Progenitor cell of endocrine pancreas (in vitro differentiated cells): ENCODE results near the gene TOPORS. TPM values are rescaled to one million over a fixed set of nuclear protein-coding genes. Genes with fewer than 3 reads are reported as not detected.
A peak's percentile ranks its signal among the peaks of the same experiment; 100 is the strongest.
"Not testable (repeated sequence)": the region's sequence is repeated elsewhere in the genome, so short reads cannot be mapped to it uniquely, and the experiment has no call there.

Source experiments
- DNase-seq: peaks from one replicate; pipeline ENCODE4 v3.0.0; 2021; ENCODE audit warnings: low spot score; ENCODE audit not compliant: unreplicated experiment
- H3K27ac Mint-ChIP-seq: 2 replicates; pipeline ENCODE4 v1.8.0; 2021; ENCODE audit warnings: mild to moderate bottlenecking, moderate library complexity, mixed read lengths
- H3K27me3 Mint-ChIP-seq: 2 replicates; pipeline ENCODE4 v1.8.0; 2021; ENCODE audit warnings: mixed read lengths
- H3K36me3 Mint-ChIP-seq: 2 replicates; pipeline ENCODE4 v1.8.0; 2022; ENCODE audit warnings: mixed read lengths; ENCODE audit not compliant: insufficient read depth
- H3K4me1 Mint-ChIP-seq: 2 replicates; pipeline ENCODE4 v1.8.0; 2021; ENCODE audit warnings: low read depth, mixed read lengths
- H3K4me3 Mint-ChIP-seq: 2 replicates; pipeline ENCODE4 v1.8.0; 2021; ENCODE audit warnings: low read depth, mild to moderate bottlenecking, moderate library complexity, mixed read lengths
- H3K9me3 Mint-ChIP-seq: 2 replicates; pipeline ENCODE4 v1.8.0; 2021; ENCODE audit warnings: low read depth, mixed read lengths
- long read RNA-seq: library from polyadenylated mRNA; unstranded; transcript quantifications from one replicate; pipeline ENCODE4 v2.0.0, GENCODE V29; 2020
- total RNA-seq: library from RNA; stranded (reverse); gene quantifications from 2 replicates; pipeline ENCODE4 v1.2.1, GENCODE V29; 2021
- TF ChIP-seq, protein P1 (sequence below): fragments of 200-600 bp; sonication (generic); IDR thresholded peaks from one replicate; pipeline ENCODE4 v1.5.0; 2021; ENCODE audit warnings: antibody characterized with exemption, mild to moderate bottlenecking; ENCODE audit not compliant: unreplicated experiment

TOPORS gene
- 20.7 and 21.6 TPM in 2 replicates for total RNA-seq
- long read RNA-seq, full-length matches to known transcripts = 242 of 370 reads
- long read RNA-seq, partial matches to known transcripts = 117 of 370 reads
- long read RNA-seq, other reads (novel, unspliced or antisense) = 11 of 370 reads

DNA sequence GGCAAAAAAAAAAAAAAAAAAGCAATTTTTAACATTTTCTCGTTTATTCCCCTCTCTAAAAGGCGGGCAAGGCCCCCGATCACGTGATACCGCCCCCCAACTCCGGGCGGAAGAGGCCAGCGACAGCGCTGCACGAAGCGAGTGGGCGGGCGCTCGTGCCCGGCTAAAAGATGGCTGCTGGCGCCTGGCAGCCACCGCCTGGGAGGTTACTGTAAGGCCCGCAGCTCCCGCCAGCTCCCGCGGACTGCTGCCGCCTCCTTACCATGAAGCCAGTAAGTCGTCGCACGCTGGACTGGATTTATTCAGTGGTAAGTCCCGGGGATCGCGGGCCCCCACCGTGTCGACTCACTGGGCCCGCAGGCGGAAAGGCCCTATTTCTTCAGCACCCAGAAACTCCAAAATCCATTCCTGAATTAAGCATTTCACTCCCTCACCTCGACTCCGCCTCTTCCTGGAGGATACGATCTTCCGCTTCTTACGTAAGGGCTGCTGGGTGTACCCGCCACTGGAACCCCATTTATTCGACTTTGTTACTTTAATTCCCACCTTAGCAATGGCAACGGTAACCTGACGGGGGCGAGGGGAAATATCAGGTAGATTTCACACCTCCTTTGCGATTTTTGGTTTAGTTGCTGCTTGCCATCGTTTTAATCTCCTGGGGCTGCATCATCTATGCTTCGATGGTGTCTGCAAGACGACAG lies at the start of gene TOPORS, which contains the start of gene SMIM27:
TOPORS (minus strand) TSS at position 415 of the 701 bp plus-strand sequence; CDS start at position 265, 150 bp downstream.
SMIM27 (plus strand) TSS at position 156 of the 701 bp plus-strand sequence; CDS start at position 264, 108 bp downstream.
- peak; percentile 69 for DNase-seq
- Mint-ChIP-seq H3K9me3 (no peaks in the 10 kb centered on the region), H3K4me3 (peak within 1 kb of the TSS; percentile 94), H3K4me1 (peaks cover 16% of the 10 kb centered on the region), H3K27ac (peak within 1 kb of the TSS; percentile 99), H3K27me3 (no peaks in the 10 kb centered on the region), H3K36me3 (peaks cover 8% of the 10 kb centered on the region)
- TF ChIP-seq, protein P1, sequence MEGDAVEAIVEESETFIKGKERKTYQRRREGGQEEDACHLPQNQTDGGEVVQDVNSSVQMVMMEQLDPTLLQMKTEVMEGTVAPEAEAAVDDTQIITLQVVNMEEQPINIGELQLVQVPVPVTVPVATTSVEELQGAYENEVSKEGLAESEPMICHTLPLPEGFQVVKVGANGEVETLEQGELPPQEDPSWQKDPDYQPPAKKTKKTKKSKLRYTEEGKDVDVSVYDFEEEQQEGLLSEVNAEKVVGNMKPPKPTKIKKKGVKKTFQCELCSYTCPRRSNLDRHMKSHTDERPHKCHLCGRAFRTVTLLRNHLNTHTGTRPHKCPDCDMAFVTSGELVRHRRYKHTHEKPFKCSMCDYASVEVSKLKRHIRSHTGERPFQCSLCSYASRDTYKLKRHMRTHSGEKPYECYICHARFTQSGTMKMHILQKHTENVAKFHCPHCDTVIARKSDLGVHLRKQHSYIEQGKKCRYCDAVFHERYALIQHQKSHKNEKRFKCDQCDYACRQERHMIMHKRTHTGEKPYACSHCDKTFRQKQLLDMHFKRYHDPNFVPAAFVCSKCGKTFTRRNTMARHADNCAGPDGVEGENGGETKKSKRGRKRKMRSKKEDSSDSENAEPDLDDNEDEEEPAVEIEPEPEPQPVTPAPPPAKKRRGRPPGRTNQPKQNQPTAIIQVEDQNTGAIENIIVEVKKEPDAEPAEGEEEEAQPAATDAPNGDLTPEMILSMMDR = peak; percentile 11

- not testable (repeated sequence) for H3K9me3 Mint-ChIP-seq, H3K27ac Mint-ChIP-seq, H3K4me3 Mint-ChIP-seq, H3K4me1 Mint-ChIP-seq, H3K36me3 Mint-ChIP-seq, DNase-seq
- peaks cover 27% of the 10 kb centered on the region for H3K27me3 Mint-ChIP-seq
Observed at GRCh38 chr9:32599021-32599420, 46.6 kb upstream of the TOPORS start.

DNA sequence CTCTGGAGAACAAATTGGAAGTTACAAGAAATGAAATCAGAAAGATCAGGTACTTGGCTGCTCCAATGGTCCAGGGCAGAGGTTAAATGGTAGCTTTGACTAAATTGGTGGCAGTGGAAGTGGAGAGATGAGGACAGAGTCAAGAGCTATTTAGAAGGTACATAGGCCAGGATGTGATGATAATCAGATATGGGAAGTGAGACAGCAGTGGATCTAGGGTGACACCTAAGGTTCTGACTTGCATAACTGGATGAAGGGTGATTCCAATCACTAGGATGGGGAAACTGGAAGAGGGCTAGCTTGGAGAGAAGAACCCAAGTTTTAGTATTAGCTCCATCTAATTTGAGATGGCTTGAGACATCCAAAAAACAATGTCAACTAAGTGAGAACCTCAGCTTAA lies 44.5 kb upstream of the TOPORS start:
- DNase-seq = no peak
- Mint-ChIP-seq H3K36me3 (no peaks in the 10 kb centered on the region), H3K4me1 (no peaks in the 10 kb centered on the region), H3K4me3 (no peak overlapping the region), H3K27ac (no peak overlapping the region), H3K9me3 (no peaks in the 10 kb centered on the region), H3K27me3 (peaks cover 22% of the 10 kb centered on the region)
- TF ChIP-seq, protein P1 = no peak

DNA sequence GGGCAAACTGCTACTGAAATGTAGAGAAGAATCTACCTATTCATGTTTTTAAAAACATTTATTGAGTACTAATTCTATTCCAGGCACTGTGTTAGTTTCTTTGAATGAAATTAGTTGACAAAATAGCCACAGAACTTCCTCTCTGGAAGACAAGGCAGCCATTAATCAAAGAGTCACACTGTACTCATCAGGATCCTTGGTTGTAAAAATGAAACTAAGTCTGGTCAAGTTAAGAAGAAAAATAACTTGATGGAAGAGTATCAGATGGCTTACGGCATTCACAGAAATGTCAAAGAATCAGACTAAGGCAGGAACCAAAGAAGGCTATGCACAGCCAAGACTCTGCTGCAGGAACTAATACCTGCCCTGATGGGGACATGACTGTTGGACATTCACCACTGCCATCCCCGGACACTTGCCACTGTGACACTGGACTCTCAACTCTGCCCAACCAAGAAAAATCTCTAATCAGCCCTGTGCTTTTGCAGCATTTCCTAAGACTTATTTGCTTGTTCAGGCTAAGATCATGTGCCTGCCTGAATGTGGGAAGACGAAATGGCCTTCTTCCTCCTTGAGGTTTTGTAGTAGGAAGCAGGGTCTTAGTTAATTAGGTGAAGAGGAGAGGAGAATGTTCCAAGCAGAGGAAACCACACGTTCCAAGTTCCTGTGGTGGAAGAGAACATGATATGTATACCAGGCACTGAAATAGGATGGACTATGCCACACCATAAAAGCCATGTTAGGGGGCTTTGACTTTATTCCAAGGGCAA lies 43.9 kb upstream of the TOPORS start:
- H3K4me1 Mint-ChIP-seq = no peaks in the 10 kb centered on the region
- H3K27ac Mint-ChIP-seq = no peak overlapping the region
- DNase-seq = no peak
- H3K27me3 Mint-ChIP-seq = peaks cover 17% of the 10 kb centered on the region
- TF ChIP-seq, protein P1 = no peak
- H3K9me3 Mint-ChIP-seq = no peaks in the 10 kb centered on the region
- no peaks in the 10 kb centered on the region for H3K36me3 Mint-ChIP-seq
- no peak overlapping the region for H3K4me3 Mint-ChIP-seq

- Mint-ChIP-seq H3K4me1 (no peaks in the 10 kb centered on the region), H3K27me3 (peaks cover 18% of the 10 kb centered on the region), H3K27ac (no peak overlapping the region), H3K36me3 (no peaks in the 10 kb centered on the region), H3K4me3 (no peak overlapping the region), H3K9me3 (no peaks in the 10 kb centered on the region)
- TF ChIP-seq, protein P1 = no peak
- DNase-seq = no peak
Observed at GRCh38 chr9:32590898-32591297, 38.5 kb upstream of the TOPORS start.
